GM23338 (cell line): ENCODE data around the gene CEP44. TPM values are rescaled to one million over a fixed set of nuclear protein-coding genes. Genes with fewer than 3 reads are reported as not detected.

Source experiments
- ATAC-seq: fragments of 200-7000 bp; cut with Tn5 transposase; 3 replicates; pipeline ENCODE4 v1.9.1; 2020
- DNase-seq: peaks from one replicate; pipeline ENCODE4 v3.0.0-alpha.2; 2015; ENCODE audit warnings: low spot score
- H2AFZ ChIP-seq: fragments of 200-600 bp; sonication (generic); 2 replicates; pipeline ENCODE4 v1.8.0; 2016; ENCODE audit warnings: antibody characterized with exemption, mild to moderate bottlenecking, moderate library complexity
- H3F3A ChIP-seq: fragments of 200-600 bp; sonication (generic); replicated peaks from 2 replicates; pipeline ENCODE4 v1.8.0; 2017; ENCODE audit warnings: antibody characterized with exemption, mixed run types, low read depth
- H3K27ac ChIP-seq: fragments of 200-600 bp; sonication (generic); 2 replicates; pipeline ENCODE4 v1.6.1; 2016; ENCODE audit warnings: low read depth
- H3K27me3 ChIP-seq: fragments of 200-600 bp; sonication (generic); 2 replicates; pipeline ENCODE4 v1.8.0; 2016; ENCODE audit warnings: mild to moderate bottlenecking, mixed run types, moderate library complexity; ENCODE audit not compliant: insufficient read depth
- H3K36me3 ChIP-seq: fragments of 200-600 bp; sonication (generic); 2 replicates; pipeline ENCODE4 v1.8.0; 2016; ENCODE audit warnings: mild to moderate bottlenecking; ENCODE audit not compliant: insufficient read depth
- H3K4me1 ChIP-seq: fragments of 200-600 bp; sonication (generic); 2 replicates; pipeline ENCODE4 v1.8.0; 2016; ENCODE audit warnings: mild to moderate bottlenecking, moderate library complexity; ENCODE audit not compliant: insufficient read depth
- H3K4me2 ChIP-seq: fragments of 200-600 bp; sonication (generic); 2 replicates; pipeline ENCODE4 v1.7.1; 2017; ENCODE audit warnings: mixed run types
- H3K4me3 ChIP-seq: fragments of 200-600 bp; sonication (generic); 2 replicates; pipeline ENCODE4 v1.6.1; 2016; ENCODE audit warnings: mixed run types
- H3K79me2 ChIP-seq: fragments of 200-600 bp; sonication (generic); replicated peaks from 2 replicates; pipeline ENCODE4 v1.8.0; 2017; ENCODE audit warnings: mild to moderate bottlenecking; ENCODE audit not compliant: insufficient read depth
- H3K9me2 ChIP-seq: fragments of 200-600 bp; sonication (generic); 2 replicates; pipeline ENCODE4 v1.8.0; 2017; ENCODE audit not compliant: insufficient read depth
- H4K20me1 ChIP-seq: fragments of 200-600 bp; sonication (generic); replicated peaks from 2 replicates; pipeline ENCODE4 v1.8.0; 2017; ENCODE audit warnings: mild to moderate bottlenecking; ENCODE audit not compliant: insufficient read depth
- H3K27ac Mint-ChIP-seq: 2 replicates; pipeline ENCODE4 v1.8.0; 2020; ENCODE audit warnings: inconsistent platforms, mild to moderate bottlenecking, moderate library complexity, mixed read lengths
- H3K27me3 Mint-ChIP-seq: 3 replicates; pipeline ENCODE4 v1.8.0; 2022; ENCODE audit warnings: low read depth, mild to moderate bottlenecking, moderate library complexity, mixed read lengths, inconsistent platforms; ENCODE audit not compliant: insufficient read depth, poor library complexity
- H3K36me3 Mint-ChIP-seq: 3 replicates; pipeline ENCODE4 v1.8.0; 2021; ENCODE audit warnings: low read depth, mild to moderate bottlenecking, inconsistent platforms, moderate library complexity, mixed read lengths
- H3K4me1 Mint-ChIP-seq: 3 replicates; pipeline ENCODE4 v1.8.0; 2020; ENCODE audit warnings: mild to moderate bottlenecking, inconsistent platforms, mixed read lengths
- H3K4me3 Mint-ChIP-seq: 3 replicates; pipeline ENCODE4 v1.8.0; 2021; ENCODE audit warnings: moderate library complexity, mild to moderate bottlenecking, inconsistent platforms, mixed read lengths
- H3K9me3 Mint-ChIP-seq: 3 replicates; pipeline ENCODE4 v1.8.0; 2020; ENCODE audit warnings: moderate library complexity, mild to moderate bottlenecking, inconsistent platforms, mixed read lengths
- CREB1 ChIP-seq: fragments of 250-450 bp; sonication (Bioruptor Pico); IDR thresholded peaks from 2 replicates; pipeline ENCODE4 v1.5.0; 2020; ENCODE audit warnings: low read depth, mild to moderate bottlenecking, moderate library complexity
- CTCF ChIP-seq, 2 experiments: fragments of 200-600 bp in 1 of 2; sonication (generic) in 1 of 2; conservative IDR thresholded peaks; 2 replicates each; pipeline versions ENCODE4 v1.5.1 to v1.6.1; 2016 to 2017; ENCODE audit warnings: antibody characterized with exemption in 2 of 2, low read depth in 2 of 2, mild to moderate bottlenecking in 2 of 2, moderate library complexity in 1 of 2
- ETS1 ChIP-seq: IDR thresholded peaks from 2 replicates; pipeline ENCODE4 v1.6.1; 2016; ENCODE audit warnings: antibody characterized with exemption
- EZH2 ChIP-seq: fragments of 200-600 bp; sonication (generic); IDR thresholded peaks from one replicate; pipeline ENCODE4 v1.8.0; 2017; ENCODE audit warnings: antibody characterized with exemption, mild to moderate bottlenecking, low read depth; ENCODE audit not compliant: unreplicated experiment
- EZH2phosphoT487 ChIP-seq: fragments of 200-600 bp; sonication (generic); IDR thresholded peaks from one replicate; pipeline ENCODE4 v1.8.1; 2018; ENCODE audit warnings: antibody characterized with exemption; ENCODE audit not compliant: unreplicated experiment
- JUNB ChIP-seq: IDR thresholded peaks from one replicate; pipeline ENCODE4 v1.6.1; 2016; ENCODE audit warnings: antibody characterized with exemption; ENCODE audit not compliant: unreplicated experiment
- NANOG ChIP-seq: IDR thresholded peaks from 2 replicates; pipeline ENCODE4 v1.6.1; 2016; ENCODE audit warnings: antibody characterized with exemption, borderline replicate concordance
- POLR2AphosphoS5 ChIP-seq: IDR thresholded peaks from 2 replicates; pipeline ENCODE4 v1.6.1; 2016; ENCODE audit warnings: antibody characterized with exemption, low read depth
- STAT1 ChIP-seq: IDR thresholded peaks from one replicate; pipeline ENCODE4 v1.6.1; 2016; ENCODE audit warnings: antibody characterized with exemption; ENCODE audit not compliant: unreplicated experiment
- ZNF114 ChIP-seq: fragments of 250-450 bp; sonication (Bioruptor Pico); IDR thresholded peaks from 2 replicates; pipeline ENCODE4 v1.5.0; 2020; ENCODE audit warnings: mild to moderate bottlenecking, moderate library complexity
- ZNF331 ChIP-seq: fragments of 250-450 bp; sonication (Bioruptor Pico); IDR thresholded peaks from 2 replicates; pipeline ENCODE4 v1.5.0; 2020; ENCODE audit warnings: low read depth, mild to moderate bottlenecking, moderate library complexity
- ZNF462 ChIP-seq: fragments of 250-450 bp; sonication (Bioruptor Pico); IDR thresholded peaks from 2 replicates; pipeline ENCODE4 v1.5.0; 2020; ENCODE audit warnings: mild to moderate bottlenecking, moderate library complexity
- polyA plus RNA-seq: library from polyadenylated mRNA; unstranded; fragments of >200 nt; fragmentation: Nextera tagmentation; extraction: Ambion mirVana; gene quantifications from 2 replicates; pipeline ENCODE4 v1.2.1, GENCODE V29; 2016
- total RNA-seq: library from RNA; depleted of rRNA; stranded (reverse); fragments of >200 nt; shearing (Covaris generic); gene quantifications from 2 replicates; pipeline ENCODE4 v1.2.3, GENCODE V29; 2014
- TF ChIP-seq, protein P1 (sequence below): IDR thresholded peaks from one replicate; pipeline ENCODE4 v1.6.1; 2018; ENCODE audit warnings: antibody characterized with exemption; ENCODE audit not compliant: unreplicated experiment

CEP44 gene
- total and polyA plus RNA-seq, 2 experiments from 2014 or later, result 12.1 to 17.4 TPM

- Histone ChIP-seq H3K4me1 (no peaks in the 10 kb centered on the region), H3K79me2 (no peaks in the 10 kb centered on the region; the same call in 1 of the 2 replicates), H3F3A (no peaks in the 10 kb centered on the region), H3K27me3 (no peaks in the 10 kb centered on the region), H3K9me2 (no peaks in the 10 kb centered on the region), H3K4me3 (no peak overlapping the region), H3K27ac (no peak overlapping the region), H2AFZ (no peak overlapping the region), H4K20me1 (no peaks in the 10 kb centered on the region; the same call in 1 of the 2 replicates), H3K4me2 (no peak overlapping the region), H3K36me3 (no peaks in the 10 kb centered on the region)
- DNase-seq (no peak), ATAC-seq (no peak)
- Mint-ChIP-seq H3K4me1 (no peaks in the 10 kb centered on the region), H3K4me3 (no peak overlapping the region), H3K27ac (no peak overlapping the region), H3K36me3 (no peaks in the 10 kb centered on the region), H3K9me3 (no peaks in the 10 kb centered on the region), H3K27me3 (no peaks in the 10 kb centered on the region)
- TF ChIP-seq ZNF331 (CRISPR knock-in tag) (no peak), ETS1 (no peak), POLR2AphosphoS5 (no peak), EZH2 (no peak), CREB1 (CRISPR knock-in tag) (no peak), EZH2phosphoT487 (no peak), STAT1 (no peak), NANOG (no peak), ZNF114 (no peak), CTCF (conservative IDR thresholded peaks at IDR 0.05; ENCODE audit: low read depth in 2 of 2) (no peak), JUNB (no peak), ZNF462 (CRISPR knock-in tag) (no peak)
- TF ChIP-seq, protein P1, sequence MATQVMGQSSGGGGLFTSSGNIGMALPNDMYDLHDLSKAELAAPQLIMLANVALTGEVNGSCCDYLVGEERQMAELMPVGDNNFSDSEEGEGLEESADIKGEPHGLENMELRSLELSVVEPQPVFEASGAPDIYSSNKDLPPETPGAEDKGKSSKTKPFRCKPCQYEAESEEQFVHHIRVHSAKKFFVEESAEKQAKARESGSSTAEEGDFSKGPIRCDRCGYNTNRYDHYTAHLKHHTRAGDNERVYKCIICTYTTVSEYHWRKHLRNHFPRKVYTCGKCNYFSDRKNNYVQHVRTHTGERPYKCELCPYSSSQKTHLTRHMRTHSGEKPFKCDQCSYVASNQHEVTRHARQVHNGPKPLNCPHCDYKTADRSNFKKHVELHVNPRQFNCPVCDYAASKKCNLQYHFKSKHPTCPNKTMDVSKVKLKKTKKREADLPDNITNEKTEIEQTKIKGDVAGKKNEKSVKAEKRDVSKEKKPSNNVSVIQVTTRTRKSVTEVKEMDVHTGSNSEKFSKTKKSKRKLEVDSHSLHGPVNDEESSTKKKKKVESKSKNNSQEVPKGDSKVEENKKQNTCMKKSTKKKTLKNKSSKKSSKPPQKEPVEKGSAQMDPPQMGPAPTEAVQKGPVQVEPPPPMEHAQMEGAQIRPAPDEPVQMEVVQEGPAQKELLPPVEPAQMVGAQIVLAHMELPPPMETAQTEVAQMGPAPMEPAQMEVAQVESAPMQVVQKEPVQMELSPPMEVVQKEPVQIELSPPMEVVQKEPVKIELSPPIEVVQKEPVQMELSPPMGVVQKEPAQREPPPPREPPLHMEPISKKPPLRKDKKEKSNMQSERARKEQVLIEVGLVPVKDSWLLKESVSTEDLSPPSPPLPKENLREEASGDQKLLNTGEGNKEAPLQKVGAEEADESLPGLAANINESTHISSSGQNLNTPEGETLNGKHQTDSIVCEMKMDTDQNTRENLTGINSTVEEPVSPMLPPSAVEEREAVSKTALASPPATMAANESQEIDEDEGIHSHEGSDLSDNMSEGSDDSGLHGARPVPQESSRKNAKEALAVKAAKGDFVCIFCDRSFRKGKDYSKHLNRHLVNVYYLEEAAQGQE, result no peak
Observed at GRCh38 chr4:174277433-174277832, 6.3 kb upstream of the CEP44 start.
